HFF-Myc (cell line): ENCODE measurements around the gene APBA1.

Source experiments
- DNase-seq: peaks from one replicate; pipeline ENCODE4 v3.0.0-alpha.2; 2011; ENCODE audit warnings: low read depth; ENCODE audit errors: extremely low read depth
- H3K4me3 ChIP-seq: replicated peaks from 2 replicates; pipeline ENCODE4 v1.5.1; 2011; ENCODE audit warnings: low read depth, mild to moderate bottlenecking, control low read depth, low read length
- TF ChIP-seq, protein P1 (sequence below): IDR thresholded peaks from 2 replicates; pipeline ENCODE4 v1.5.1; 2012; ENCODE audit warnings: mild to moderate bottlenecking, low read depth, low read length, control low read depth; ENCODE audit errors: missing control alignments

The APBA1 gene

DNA sequence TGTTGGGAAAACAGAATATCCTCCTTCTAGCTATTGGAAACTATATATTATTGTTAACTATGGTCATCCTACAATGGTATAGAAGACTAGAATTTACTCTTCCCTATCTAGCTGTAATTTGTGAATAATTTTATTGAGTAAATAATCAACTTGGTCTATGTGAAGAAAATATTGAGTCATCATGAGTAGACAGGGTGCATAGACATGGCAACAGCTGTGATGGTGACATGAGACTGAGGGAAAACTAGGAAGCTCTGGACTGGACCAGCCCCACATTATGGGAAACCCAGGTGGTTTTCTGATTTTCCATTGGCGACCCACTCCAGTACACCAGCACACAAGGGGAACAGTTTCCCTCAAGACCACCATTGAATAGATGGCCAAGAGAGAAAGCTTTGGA lies 95.0 kb downstream of the APBA1 start:
- TF ChIP-seq, protein P1, sequence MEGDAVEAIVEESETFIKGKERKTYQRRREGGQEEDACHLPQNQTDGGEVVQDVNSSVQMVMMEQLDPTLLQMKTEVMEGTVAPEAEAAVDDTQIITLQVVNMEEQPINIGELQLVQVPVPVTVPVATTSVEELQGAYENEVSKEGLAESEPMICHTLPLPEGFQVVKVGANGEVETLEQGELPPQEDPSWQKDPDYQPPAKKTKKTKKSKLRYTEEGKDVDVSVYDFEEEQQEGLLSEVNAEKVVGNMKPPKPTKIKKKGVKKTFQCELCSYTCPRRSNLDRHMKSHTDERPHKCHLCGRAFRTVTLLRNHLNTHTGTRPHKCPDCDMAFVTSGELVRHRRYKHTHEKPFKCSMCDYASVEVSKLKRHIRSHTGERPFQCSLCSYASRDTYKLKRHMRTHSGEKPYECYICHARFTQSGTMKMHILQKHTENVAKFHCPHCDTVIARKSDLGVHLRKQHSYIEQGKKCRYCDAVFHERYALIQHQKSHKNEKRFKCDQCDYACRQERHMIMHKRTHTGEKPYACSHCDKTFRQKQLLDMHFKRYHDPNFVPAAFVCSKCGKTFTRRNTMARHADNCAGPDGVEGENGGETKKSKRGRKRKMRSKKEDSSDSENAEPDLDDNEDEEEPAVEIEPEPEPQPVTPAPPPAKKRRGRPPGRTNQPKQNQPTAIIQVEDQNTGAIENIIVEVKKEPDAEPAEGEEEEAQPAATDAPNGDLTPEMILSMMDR = no peak
- no peak overlapping the region for H3K4me3 ChIP-seq
- no peak for DNase-seq

DNA sequence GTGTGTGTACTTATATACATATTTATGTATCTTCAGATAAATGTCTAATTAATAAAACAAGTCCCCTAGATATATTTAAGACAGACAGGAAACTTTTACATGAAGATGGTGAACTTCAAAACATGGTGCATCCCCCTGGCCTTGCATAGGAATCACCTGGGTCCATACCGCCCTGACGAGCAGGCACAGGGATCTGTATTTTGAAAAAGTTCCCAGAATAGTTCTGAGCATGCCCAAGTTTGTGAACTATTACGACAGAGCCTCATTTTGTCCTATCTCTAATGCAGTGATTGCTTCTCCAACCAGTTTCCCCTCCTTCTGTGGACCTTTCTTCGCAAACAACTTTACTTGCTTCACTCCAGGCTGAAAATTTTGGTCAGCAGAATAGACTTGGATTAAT lies 98.1 kb downstream of the APBA1 start:
- no peak overlapping the region for H3K4me3 ChIP-seq
- DNase-seq = no peak
- TF ChIP-seq, protein P1 = no peak

DNA sequence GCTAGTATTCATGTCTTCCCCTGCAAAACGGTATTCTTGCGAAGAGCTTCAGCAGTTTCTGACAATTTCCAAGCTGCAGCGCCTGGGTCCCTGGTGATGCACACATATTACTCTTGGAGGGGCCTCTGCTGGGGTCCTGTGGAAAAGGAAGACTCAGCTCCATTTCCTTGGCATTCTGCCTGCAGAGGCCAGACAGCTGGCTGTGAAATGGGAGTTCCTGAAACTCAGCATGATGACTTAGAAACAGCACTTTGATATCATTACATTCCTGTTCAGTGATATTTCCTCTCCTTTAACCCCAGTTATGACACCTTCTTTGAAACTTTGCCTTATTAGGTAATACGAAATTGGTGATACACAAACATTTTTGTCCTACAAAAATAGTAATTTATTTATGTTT lies 98.5 kb downstream of the APBA1 start:
- no peak overlapping the region for H3K4me3 ChIP-seq
- TF ChIP-seq, protein P1 = no peak
- DNase-seq = no peak

DNA sequence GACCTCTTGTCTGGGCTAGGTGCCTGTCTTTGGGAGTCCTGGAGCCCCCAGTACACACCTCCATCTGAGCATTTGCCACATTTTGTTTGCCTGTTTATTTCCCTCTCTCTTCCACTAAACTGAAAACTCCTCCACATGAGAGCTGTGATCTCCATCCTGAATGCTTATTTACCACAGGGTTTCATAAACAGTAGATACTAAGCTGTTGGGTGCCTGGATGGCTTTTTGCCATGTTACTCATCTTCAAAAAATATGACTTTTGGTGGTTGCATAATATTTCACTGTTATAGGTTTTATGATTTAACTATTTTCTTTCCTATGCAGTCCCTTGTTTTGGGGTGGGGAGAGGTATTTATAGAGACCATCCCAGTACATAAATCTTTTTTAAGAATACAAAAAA lies 99.6 kb downstream of the APBA1 start:
- TF ChIP-seq, protein P1 = no peak
- no peak for DNase-seq
- no peak overlapping the region for H3K4me3 ChIP-seq

DNA sequence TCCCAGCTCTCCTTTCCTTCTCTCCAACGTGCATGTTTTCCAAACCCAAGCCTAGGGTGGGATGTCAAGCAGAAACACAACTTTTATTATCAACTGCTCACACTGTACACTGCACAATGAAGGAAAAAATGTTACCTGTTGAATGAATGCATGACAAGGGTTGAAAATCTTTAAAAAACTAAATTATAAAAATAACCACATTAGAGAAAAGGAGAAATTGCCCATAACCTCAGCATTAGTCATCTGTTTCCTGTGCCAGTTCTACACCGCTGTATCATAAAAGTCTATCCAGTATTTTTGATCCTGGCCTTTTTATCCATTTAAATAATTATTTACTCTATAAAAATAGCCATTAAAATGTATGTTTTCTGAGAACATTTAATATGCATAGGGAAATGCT lies 101.1 kb downstream of the APBA1 start:
- no peak for DNase-seq
- H3K4me3 ChIP-seq = no peak overlapping the region
- TF ChIP-seq, protein P1 = no peak

DNA sequence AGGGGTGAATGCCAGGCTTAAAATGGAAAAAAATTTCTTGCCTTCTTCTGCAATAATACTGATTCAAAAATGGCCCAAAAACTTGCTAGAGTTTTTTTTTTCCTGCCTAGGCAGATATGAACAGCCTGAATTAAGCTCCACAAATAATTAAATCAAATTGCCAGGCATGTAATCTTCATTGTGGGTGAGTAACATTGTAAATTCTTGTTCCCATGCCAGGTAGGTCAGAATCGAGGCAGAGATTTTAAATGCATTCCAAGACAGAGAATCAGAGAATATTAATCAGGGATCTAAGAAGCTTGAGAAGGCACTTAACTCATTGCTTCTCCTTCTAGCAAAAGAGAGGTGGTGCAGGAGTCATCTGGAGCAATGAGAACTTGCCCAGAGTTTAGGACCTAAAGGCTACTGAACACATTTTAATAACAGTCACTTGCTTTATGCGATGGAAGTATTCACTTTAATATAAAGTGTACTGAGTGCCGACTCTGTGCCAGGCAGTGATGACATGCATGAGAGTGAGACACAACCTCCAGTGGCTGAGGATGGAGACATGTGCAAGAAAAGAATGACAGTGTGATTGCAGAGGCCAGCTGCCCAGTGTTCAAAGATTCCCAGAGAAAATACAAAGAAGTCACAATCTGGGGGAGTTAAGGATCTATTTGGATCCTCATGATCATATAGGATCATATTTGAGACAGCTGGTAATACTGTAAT lies 102.3 kb downstream of the APBA1 start:
- TF ChIP-seq, protein P1 = no peak
- no peak overlapping the region for H3K4me3 ChIP-seq
- DNase-seq = no peak

DNA sequence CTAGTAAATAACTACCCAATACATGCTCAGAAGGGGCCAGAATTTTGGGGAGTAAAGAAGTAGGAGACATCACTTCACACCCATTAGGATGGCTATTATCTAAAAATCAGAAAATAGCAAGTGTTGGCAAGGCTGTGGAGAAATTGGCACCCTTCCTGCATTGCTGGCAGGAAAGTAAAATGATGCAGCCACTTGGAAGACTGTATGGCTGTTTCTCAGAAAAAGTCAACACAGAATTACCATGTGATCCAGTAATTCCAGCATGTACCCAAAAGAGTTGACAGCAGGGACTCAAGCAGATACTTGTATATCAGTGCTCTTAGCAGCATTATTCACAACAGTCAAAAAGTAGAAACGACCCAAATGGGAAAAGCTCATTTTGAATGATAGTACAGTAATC lies 107.6 kb downstream of the APBA1 start:
- TF ChIP-seq, protein P1 = no peak
- no peak for DNase-seq
- no peak overlapping the region for H3K4me3 ChIP-seq
